Stimulated activated CD8-positive, alpha-beta memory T cell treated with anti-CD3 and anti-CD28 coated beads, Interleukin-2, amount 100 ng/mL, for 48 hours (primary cell): ENCODE data around the gene BAZ2A.
A peak's percentile ranks its signal among the peaks of the same experiment; 100 is the strongest.
"Not testable (repeated sequence)": the region's sequence is repeated elsewhere in the genome, so short reads cannot be mapped to it uniquely, and the experiment has no call there.

Experiments used
- DNase-seq, 2 donors: peaks; one replicate each; pipeline ENCODE4 v3.0.0-alpha.2; 2020; ENCODE audit warnings: low read depth in 2 of 2

Gene BAZ2A

DNA sequence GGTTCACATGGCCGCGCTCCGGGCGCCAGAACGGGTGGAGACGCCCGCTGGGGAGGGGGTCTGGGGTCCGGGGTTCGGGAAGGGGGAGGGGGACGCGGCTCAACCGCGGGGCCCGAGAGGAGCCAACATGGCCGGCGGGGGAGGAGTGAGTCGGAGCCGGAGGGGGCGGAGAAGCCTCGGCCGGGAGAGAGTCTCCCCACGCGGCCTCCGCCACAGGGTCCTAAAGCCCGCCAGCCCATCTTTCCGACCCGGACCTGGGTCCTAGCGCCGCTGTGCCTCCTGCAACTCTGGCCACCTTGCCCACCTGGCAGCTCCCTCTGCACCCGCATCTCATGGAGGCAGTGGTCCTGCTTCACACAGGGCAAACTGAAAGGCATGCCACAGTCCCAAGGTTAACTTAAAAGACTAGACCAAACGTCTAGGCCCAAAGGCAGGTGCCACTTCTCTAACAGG is at the start of gene BAZ2A:
Gene BAZ2A, minus strand, starts transcription at position 147 of the 453 bp plus-strand sequence. CDS start 12,796 bp downstream, outside the sequence.
- peak; percentile 80 to 83 for DNase-seq

DNA sequence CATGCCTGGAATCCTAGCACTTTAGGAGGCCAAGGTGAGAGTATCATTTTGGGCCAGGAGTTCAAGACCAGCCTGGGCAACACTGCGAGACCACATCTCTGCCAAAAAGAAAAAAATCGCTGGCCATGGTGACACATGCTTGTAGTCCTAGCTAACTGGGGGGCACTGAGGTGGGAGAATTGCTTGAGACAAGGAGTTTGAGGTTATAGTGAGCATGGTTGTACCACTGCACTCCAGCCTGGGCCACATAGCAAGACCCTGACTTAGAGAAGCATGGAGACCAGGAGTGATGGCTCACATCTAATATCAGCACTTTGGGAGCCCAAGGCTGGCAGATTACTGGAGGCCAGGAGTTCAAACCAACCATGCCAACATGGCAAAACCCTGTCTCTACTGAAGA is 48.7 kb upstream of the BAZ2A start:
- no peak for DNase-seq

GRCh38 chr12:56677680-56678079 is 47.6 kb upstream of the BAZ2A start:
- no peak for DNase-seq

GRCh38 chr12:56676851-56677580 is 46.9 kb upstream of the BAZ2A start:
- DNase-seq, result no peak

- no peak for DNase-seq
These were observed 41.5 kb upstream of the BAZ2A start for GRCh38 chr12:56671608-56672007.

DNA sequence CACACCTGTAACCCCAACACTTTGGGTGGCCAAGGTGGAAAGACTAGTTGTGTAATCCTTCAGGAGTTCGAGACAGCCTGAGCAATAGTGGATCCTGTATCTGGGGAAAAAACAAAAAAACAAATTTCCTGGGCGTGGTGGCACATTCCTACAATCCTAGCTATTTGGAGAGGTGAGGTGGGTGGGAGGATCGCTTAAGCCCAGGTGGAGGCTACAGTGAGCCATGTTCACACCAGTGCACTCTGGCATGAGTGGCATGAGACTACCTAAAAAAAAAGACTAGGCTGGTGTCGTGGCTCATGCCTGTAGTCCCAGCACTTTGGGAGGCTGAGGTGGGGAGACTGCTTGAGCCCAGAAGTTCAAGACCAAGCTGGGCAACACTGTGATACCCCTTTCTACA is 40.7 kb upstream of the BAZ2A start:
- no peak for DNase-seq

GRCh38 chr12:56668197-56668457 is 38.0 kb upstream of the BAZ2A start:
- no peak for DNase-seq

DNA sequence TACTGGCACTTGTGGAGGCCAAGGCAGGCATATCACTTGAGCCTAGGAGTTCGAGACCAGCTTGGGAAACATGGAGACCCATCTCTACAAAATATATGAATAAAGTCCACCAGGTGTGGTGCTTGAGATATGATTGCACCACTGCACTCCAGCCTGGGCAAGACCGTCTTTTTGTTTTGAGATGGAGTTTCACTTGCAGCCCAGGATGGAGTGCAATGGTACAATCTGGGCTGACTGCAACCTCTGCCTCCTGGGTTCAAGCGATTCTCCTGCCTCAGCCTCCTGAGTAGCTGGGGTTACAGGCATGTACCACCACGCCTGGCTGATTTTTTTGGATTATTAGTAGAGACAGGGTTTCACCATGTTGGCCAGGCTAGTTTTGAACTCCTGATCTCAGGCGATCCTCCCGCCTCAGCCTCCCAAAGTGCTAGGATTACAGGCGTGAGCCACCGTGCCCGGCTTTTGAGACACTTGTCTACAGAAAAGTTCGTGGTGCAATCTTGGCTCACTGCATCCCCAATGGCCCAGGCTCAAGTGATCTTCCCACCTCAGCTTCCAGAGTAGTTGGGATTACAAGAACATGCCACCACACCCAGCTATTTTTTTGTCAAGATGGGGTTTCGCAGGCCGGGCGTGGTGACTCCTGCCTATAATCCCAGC is 32.0 kb upstream of the BAZ2A start:
- DNase-seq, result no peak

- DNase-seq, result no peak
These were observed 31.4 kb upstream of the BAZ2A start for GRCh38 chr12:56661560-56661959.

- DNase-seq, result no peak
These were observed 28.8 kb upstream of the BAZ2A start for GRCh38 chr12:56658921-56659320.

- DNase-seq, result no peak
These were observed 27.6 kb upstream of the BAZ2A start for GRCh38 chr12:56657416-56658379.

GRCh38 chr12:56653781-56654180 is 23.7 kb upstream of the BAZ2A start:
- not testable (repeated sequence) for DNase-seq

- not testable (repeated sequence) for DNase-seq
These were observed 17.9 kb upstream of the BAZ2A start for GRCh38 chr12:56648023-56648422.

- DNase-seq, result peak; percentile 77 to 80
These were observed 15.8 kb upstream of the BAZ2A start, which contains the start of gene ATP5F1B for GRCh38 chr12:56645717-56646446. Gene ATP5F1B (minus strand): TSS chr12:56645984. CDS start chr12:56645963, 21 bp downstream.

DNA sequence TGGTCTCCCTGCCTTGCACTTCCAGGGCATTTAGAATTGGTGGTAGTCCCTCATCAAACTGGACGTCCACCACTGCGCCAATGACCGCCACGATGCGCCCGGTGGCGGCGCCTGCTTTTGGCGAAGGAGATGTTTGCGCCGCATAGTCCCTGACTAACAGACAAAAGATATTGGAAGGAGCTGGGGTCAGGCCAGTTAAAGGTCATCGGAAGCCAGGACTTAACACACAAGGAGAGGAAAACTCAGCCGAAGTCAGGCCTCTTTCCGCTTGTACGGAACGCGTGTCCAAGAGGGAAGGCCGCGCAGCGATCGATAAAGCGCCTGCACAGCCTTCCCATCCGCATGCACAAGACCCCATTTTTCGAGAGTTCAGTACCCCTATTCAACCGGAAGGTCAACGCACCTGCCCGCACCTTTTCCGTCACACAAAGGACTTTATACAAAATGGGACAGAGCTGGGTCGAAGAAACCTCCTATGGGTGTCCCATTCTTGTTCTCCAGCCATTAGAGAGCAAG is 15.1 kb upstream of the BAZ2A start:
- DNase-seq, result no peak

DNA sequence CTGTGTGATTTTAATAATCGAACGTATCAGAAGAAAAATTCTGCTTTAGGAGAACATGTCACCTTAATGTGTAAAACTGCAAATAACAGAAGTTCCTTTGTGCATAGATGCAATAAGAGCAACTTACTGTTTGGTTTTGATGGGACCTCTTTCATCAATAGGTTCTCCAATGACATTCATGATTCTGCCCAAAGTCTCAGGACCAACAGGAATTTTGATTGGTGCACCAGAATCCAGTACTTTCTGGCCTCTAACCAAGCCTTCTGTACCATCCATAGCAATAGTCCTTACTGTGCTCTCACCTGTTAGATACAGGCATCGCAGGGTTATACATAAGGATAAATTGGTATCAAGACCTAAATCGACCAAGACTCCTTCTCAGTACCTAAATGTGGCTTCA is 14.5 kb upstream of the BAZ2A start:
- DNase-seq, result no peak

- no peak for DNase-seq
These were observed 11.1 kb upstream of the BAZ2A start for GRCh38 chr12:56641219-56641618.

DNA sequence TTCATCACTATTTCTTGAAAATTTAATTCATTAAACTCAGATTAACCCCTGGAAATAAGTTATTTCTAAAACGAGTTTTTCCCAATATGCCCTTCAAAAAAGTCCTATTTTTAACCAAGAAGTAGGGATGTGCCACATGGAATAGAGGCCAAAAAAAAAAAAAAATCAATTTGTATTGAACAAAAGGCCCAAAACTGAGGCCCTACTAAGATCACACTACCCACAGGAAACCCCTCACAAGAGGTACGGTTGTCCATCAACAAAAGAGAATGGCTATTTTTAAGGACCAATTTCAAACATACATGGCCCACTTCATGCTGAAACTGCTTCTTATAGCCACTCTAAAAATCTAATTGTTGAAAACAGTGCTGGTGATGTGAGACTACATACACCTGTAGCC is 7.5 kb upstream of the BAZ2A start:
- no peak for DNase-seq

DNA sequence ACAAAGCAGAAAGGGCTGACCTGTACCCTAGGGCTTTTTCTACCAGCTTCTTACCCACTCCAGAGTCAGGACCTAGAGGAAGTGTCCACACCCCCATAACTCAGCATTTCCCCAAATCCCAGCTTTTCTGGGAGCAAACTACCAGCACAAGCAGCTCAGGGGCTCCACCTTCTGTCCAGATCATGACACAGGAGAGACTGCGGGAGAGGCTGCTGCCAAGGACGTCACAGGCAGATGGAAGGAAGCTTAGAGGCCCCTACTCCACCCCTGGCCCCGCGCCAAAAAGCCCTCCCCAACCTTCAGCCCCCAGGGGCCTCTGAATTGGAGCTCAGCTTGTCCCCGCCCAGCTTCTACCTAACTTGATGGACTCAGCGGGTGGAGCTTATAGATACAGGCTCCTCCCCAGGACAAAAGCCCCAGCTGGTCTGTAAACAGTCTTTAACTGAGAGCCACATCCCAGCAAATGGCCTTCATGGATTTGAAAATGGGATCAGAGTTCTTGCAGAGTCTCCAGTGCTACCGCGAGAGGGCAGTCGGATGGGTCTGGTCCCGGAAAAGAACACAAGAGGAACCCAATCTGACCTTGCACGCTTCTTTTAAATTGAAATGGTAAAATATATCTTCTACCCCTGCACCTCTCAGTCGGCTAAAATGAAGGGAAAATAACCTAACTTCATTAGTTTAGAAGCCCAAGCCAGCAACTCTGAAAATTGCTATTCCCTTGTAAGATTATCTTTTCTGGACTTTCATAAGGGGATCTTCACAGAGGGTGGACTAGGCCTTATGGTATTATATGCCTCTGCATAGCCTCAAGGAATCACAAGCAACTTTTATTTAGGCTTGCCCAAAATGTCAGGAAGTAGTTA is 6.8 kb upstream of the BAZ2A start:
- DNase-seq, result peak; percentile 87 to 91
